HepG2 (cell line): ENCODE measurements around the gene DOCK3. TPM values are rescaled to one million over a fixed set of nuclear protein-coding genes. Genes with fewer than 3 reads are reported as not detected.

Experiments used
- ATAC-seq: fragments of 200-7000 bp; cut with Tn5 transposase; 3 replicates; pipeline ENCODE4 v1.9.1; 2020; ENCODE audit warnings: mild to moderate bottlenecking, moderate library complexity
- BruUV-seq: library from RNA; stranded (reverse); fragments of 400-500 nt; replicated peaks from 2 replicates; lab custom pipeline; 2021; lab: Mats Ljungman, UMichigan
- CTCF ChIA-PET: fragments of 300-600 bp; formaldehyde crosslinking; extraction: SDS; loops from one replicate; lab custom pipeline; 2021; ENCODE audit warnings: low total read pairs, inconsistent platforms, low intra/inter-chr PET ratio; lab: Yijun Ruan, JAX
- POLR2A ChIA-PET: fragments of 350-600 bp; sonication (Branson Sonifier 250); formaldehyde crosslinking; loops from one replicate; lab custom pipeline; 2020; ENCODE audit warnings: antibody characterized with exemption, inconsistent platforms; lab: Yijun Ruan, JAX
- DNase-seq: peaks from one replicate; pipeline ENCODE4 v3.0.0-alpha.2; 2015; ENCODE audit warnings: low spot score
- FAIRE-seq: peaks from 3 replicates; lab custom pipeline; 2011; peaks lifted over from hg19 to GRCh38; lab: Jason Lieb, UNC
- H2AFZ ChIP-seq: one replicate; pipeline ENCODE4 v1.6.1; 2011; ENCODE audit warnings: low read length, inconsistent platforms
- H3K27ac ChIP-seq: fragments of 300-600 bp; 3 replicates; pipeline ENCODE4 v1.8.0; 2011; ENCODE audit warnings: mixed run types, mild to moderate bottlenecking, mixed read lengths, low read length, inconsistent platforms; ENCODE audit not compliant: insufficient read depth; ENCODE audit errors: extremely low read length
- H3K27me3 ChIP-seq, 2 experiments: fragments of 200-600 bp in 1 of 2; 2 replicates in 1 of 2; 3 replicates in 1 of 2; pipeline versions ENCODE4 v1.6.0 to v1.8.0; 2011; ENCODE audit warnings: low read length in 2 of 2, mild to moderate bottlenecking in 2 of 2, moderate library complexity in 2 of 2, inconsistent platforms in 1 of 2; ENCODE audit not compliant: insufficient read depth in 2 of 2, control insufficient read depth in 1 of 2
- H3K36me3 ChIP-seq, 2 experiments: fragments of 200-600 bp in 1 of 2; replicated peaks in 1 of 2; 2 replicates in 1 of 2; 3 replicates in 1 of 2; pipeline versions ENCODE4 v1.5.1 to v1.8.0; 2011; ENCODE audit warnings: low read length in 2 of 2, inconsistent platforms in 1 of 2; ENCODE audit not compliant: insufficient read depth in 2 of 2, control insufficient read depth in 1 of 2
- H3K4me1 ChIP-seq: 2 replicates; pipeline ENCODE4 v1.5.1; 2012; ENCODE audit warnings: low read length, inconsistent platforms; ENCODE audit not compliant: insufficient read depth
- H3K4me2 ChIP-seq: 2 replicates; pipeline ENCODE4 v1.6.0; 2011; ENCODE audit warnings: low read depth, low read length, inconsistent platforms
- H3K4me3 ChIP-seq, 3 experiments: fragments of 200-600 bp in 1 of 3; sonication (generic), shearing (Covaris generic) in 1 of 3; replicated peaks in 1 of 3; 2 replicates each; pipeline ENCODE4 v1.5.1; 2011 to 2016; ENCODE audit warnings: low read length in 3 of 3, inconsistent platforms in 2 of 3, low read depth in 2 of 3, mild to moderate bottlenecking in 2 of 3, control low read depth in 1 of 3, mixed read lengths in 1 of 3; ENCODE audit not compliant: insufficient read depth in 1 of 3
- H3K79me2 ChIP-seq: one replicate; pipeline ENCODE4 v1.6.1; 2011; ENCODE audit warnings: low read length, inconsistent platforms; ENCODE audit not compliant: insufficient read depth
- H3K9ac ChIP-seq: 2 replicates; pipeline ENCODE4 v1.6.0; 2011; ENCODE audit warnings: mild to moderate bottlenecking, low read depth, low read length, inconsistent platforms; ENCODE audit not compliant: insufficient read depth
- H3K9me3 ChIP-seq: 2 replicates; pipeline ENCODE4 v1.5.1; 2012; ENCODE audit warnings: mild to moderate bottlenecking, low read length
- H4K20me1 ChIP-seq: 2 replicates; pipeline ENCODE4 v1.6.0; 2011; ENCODE audit warnings: inconsistent platforms, mild to moderate bottlenecking, low read length, moderate library complexity; ENCODE audit not compliant: insufficient read depth
- BRD4 ChIP-seq: sonication (generic); formaldehyde crosslinking; IDR thresholded peaks from 2 replicates; pipeline ENCODE4 v1.4.0; 2020; ENCODE audit warnings: missing genetic modification reagents
- CREBL2 ChIP-seq: sonication (generic); formaldehyde crosslinking; IDR thresholded peaks from 2 replicates; pipeline ENCODE4 v1.8.1; 2023; ENCODE audit warnings: missing genetic modification reagents, mild to moderate bottlenecking, borderline replicate concordance
- GZF1 ChIP-seq: sonication (generic); formaldehyde crosslinking; IDR thresholded peaks from 2 replicates; pipeline ENCODE4 v1.5.1; 2020; ENCODE audit warnings: mild to moderate bottlenecking, missing genetic modification reagents
- HNRNPUL1 ChIP-seq: fragments of 200-400 bp; formaldehyde crosslinking; IDR thresholded peaks from 2 replicates; pipeline ENCODE4 v1.6.1; 2017; ENCODE audit warnings: low read depth, mild to moderate bottlenecking, low read length, moderate library complexity
- HOMEZ ChIP-seq: IDR thresholded peaks from 2 replicates; pipeline ENCODE4 v1.6.1; 2016; ENCODE audit warnings: low read depth
- HOXA9 ChIP-seq: sonication (generic); formaldehyde crosslinking; IDR thresholded peaks from 2 replicates; pipeline ENCODE4 v1.8.1; 2022; ENCODE audit warnings: missing genetic modification reagents, mild to moderate bottlenecking, moderate library complexity, borderline replicate concordance
- IRX3 ChIP-seq: sonication (generic); formaldehyde crosslinking; IDR thresholded peaks from 2 replicates; pipeline ENCODE4 v1.8.1; 2023; ENCODE audit warnings: mild to moderate bottlenecking, low read depth, missing genetic modification reagents, borderline replicate concordance
- KLF13 ChIP-seq: sonication (generic); formaldehyde crosslinking; IDR thresholded peaks from 2 replicates; pipeline ENCODE4 v1.4.0; 2020; ENCODE audit warnings: mild to moderate bottlenecking, missing genetic modification reagents
- MXD1 ChIP-seq: sonication (generic); formaldehyde crosslinking; IDR thresholded peaks from 2 replicates; pipeline ENCODE4 v1.4.0; 2020; ENCODE audit warnings: mild to moderate bottlenecking, missing genetic modification reagents
- PATZ1 ChIP-seq: sonication (generic); formaldehyde crosslinking; IDR thresholded peaks from 2 replicates; pipeline ENCODE4 v1.4.0; 2020; ENCODE audit warnings: missing genetic modification reagents
- TSC22D2 ChIP-seq: sonication (generic); formaldehyde crosslinking; IDR thresholded peaks from 2 replicates; pipeline ENCODE4 v1.5.1; 2020; ENCODE audit warnings: missing genetic modification reagents, mild to moderate bottlenecking, borderline replicate concordance
- USF2 ChIP-seq, 2 experiments: sonication (generic) in 1 of 2; formaldehyde crosslinking in 1 of 2; IDR thresholded peaks; 2 replicates each; pipeline versions ENCODE4 v1.5.1 to v1.6.1; 2011 to 2020; ENCODE audit warnings: borderline replicate concordance in 1 of 2, low read depth in 1 of 2, low read length in 1 of 2, mild to moderate bottlenecking in 1 of 2, missing genetic modification reagents in 1 of 2, moderate library complexity in 1 of 2
- YEATS4 ChIP-seq: sonication (generic); formaldehyde crosslinking; IDR thresholded peaks from 2 replicates; pipeline ENCODE4 v1.4.0; 2020; ENCODE audit warnings: missing genetic modification reagents, borderline replicate concordance
- ZMYM3 ChIP-seq: sonication (generic); formaldehyde crosslinking; IDR thresholded peaks from 2 replicates; pipeline ENCODE4 v1.5.1; 2020; ENCODE audit warnings: mild to moderate bottlenecking, missing genetic modification reagents
- ZNF34 ChIP-seq: sonication (generic); formaldehyde crosslinking; IDR thresholded peaks from 2 replicates; pipeline ENCODE4 v1.4.0; 2020; ENCODE audit warnings: mild to moderate bottlenecking, missing genetic modification reagents, borderline replicate concordance
- ZNF546 ChIP-seq: sonication (generic); formaldehyde crosslinking; conservative IDR thresholded peaks from 2 replicates; pipeline ENCODE4 v1.8.1; 2023; ENCODE audit warnings: mild to moderate bottlenecking, missing genetic modification reagents
- WGBS: methylation state at CpG from one replicate; pipeline ENCODE4 v1.1.6; 2017; ENCODE audit warnings: low lambda C conversion rate; 5-methylcytosine and 5-hydroxymethylcytosine counted together
- in situ Hi-C: cut with HindIII; loops from 2 replicates; pipeline ENCODE4 v1.10.0; 2017; ENCODE audit warnings: low pct_unique_long_range_greater_than_20kb; ENCODE audit not compliant: extremely low pct_ligation_motif_present
- intact Hi-C: fragments of 100-400 bp; cut with micrococcal nuclease; formaldehyde crosslinking; loops from one replicate; pipeline ENCODE4 v1.10.0; 2022; ENCODE audit not compliant: unreplicated experiment
- polyA plus RNA-seq, 8 experiments: library from polyadenylated mRNA; depleted of rRNA in 3 of 8; stranded (reverse) in 7 of 8; unstranded in 1 of 8; fragments of >200 nt; fragmentation: Illumina TruSeq in 4 of 8; extraction: Trizol in 4 of 8; gene quantifications; 2 replicates each; pipeline versions ENCODE4 v1.2.1 to v1.2.3, GENCODE V29; 2011 to 2016; ENCODE audit warnings: low read depth in 4 of 8, missing spikeins in 1 of 8, mixed read lengths in 1 of 8; ENCODE audit not compliant: insufficient read depth in 1 of 8
- total RNA-seq, 5 experiments: library from RNA; depleted of rRNA; stranded (reverse); fragments of >200 nt; fragmentation: Illumina TruSeq; extraction: Trizol; gene quantifications; 2 replicates each; pipeline ENCODE4 v1.2.3, GENCODE V29; 2016; ENCODE audit warnings: low read depth in 1 of 5

DOCK3 gene
- total and polyA plus RNA-seq, 2 of the 13 experiments (the other 11 are each of a cell fraction or from before 2014, with no cell fraction given): not detected

- in situ Hi-C loops (no loop called here), intact Hi-C loops (loop anchor here (2.0 kb wide), 1 partner anchor 44 kb away; no protein-coding TSS in a partner anchor)
- Histone ChIP-seq H3K4me1 (peaks cover 75% of the 10 kb centered on the region), H3K27me3 (no peaks in the 10 kb centered on the region; a peak in 1 of 5 replicates), H3K79me2 (peaks cover 57% of the 10 kb centered on the region), H3K9me3 (no peaks in the 10 kb centered on the region), H3K9ac (peak within 1 kb of the TSS; percentile 91), H3K4me3 (peak within 1 kb of the TSS; percentile 68 to 89 (median 87)), H3K36me3 (peaks cover 16 to 48% of the 10 kb centered on the region in 2 experiments), H3K27ac (peak within 1 kb of the TSS; percentile 64), H2AFZ (no peak within 1 kb of the TSS), H3K4me2 (peak within 1 kb of the TSS; percentile 93), H4K20me1 (peaks cover 28% of the 10 kb centered on the region)
- ATAC-seq: peak; percentile 89
- no CpG with 5 or more reads among the region's 83 CpGs for WGBS
- CTCF ChIA-PET: interaction anchor here (1.1 kb wide), 2 partner anchors 43 to 290 kb away, joined by 3 read pairs; no protein-coding TSS in a partner anchor
- POLR2A ChIA-PET: no interaction called here
- DNase-seq: peak; percentile 90
- no peak for FAIRE-seq
- no TSS peak for BruUV-seq
- TF ChIP-seq YEATS4 (CRISPR knock-in tag) (peak; percentile 72; the same call in 1 of the 2 replicates), TSC22D2 (no peak), USF2 (IDR thresholded peaks at IDR 0.05; ENCODE audit: low read depth, low read length) (peak; percentile 91), USF2 (CRISPR knock-in tag; IDR thresholded peaks at IDR 0.05; ENCODE audit: borderline replicate concordance) (peak; percentile 91), ZMYM3 (CRISPR knock-in tag) (peak; percentile 43; the same call in 1 of the 2 replicates), KLF13 (CRISPR knock-in tag) (no peak), BRD4 (CRISPR knock-in tag) (peak; percentile 32; the same call in 1 of the 2 replicates), CREBL2 (no peak), MXD1 (peak; percentile 70), HOXA9 (no peak), GZF1 (CRISPR knock-in tag) (no peak), ZNF34 (CRISPR knock-in tag) (0 out of 2 replicates have a peak, but pooled peaks have one; percentile 35), IRX3 (CRISPR knock-in tag) (0 out of 2 replicates have a peak, but pooled peaks have one; percentile 33), HOMEZ (CRISPR knock-in tag) (0 out of 2 replicates have a peak, but pooled peaks have one; percentile 17), ZNF546 (CRISPR knock-in tag) (peak; percentile 62; the same call in 1 of the 2 replicates), PATZ1 (CRISPR knock-in tag) (peak; percentile 36), HNRNPUL1 (no peak)
Observed at GRCh38 chr3:51391075-51391565, 716.4 kb downstream of the DOCK3 start, which contains the start of gene RBM15B. RBM15B (plus strand) TSS chr3:51391285; CDS start chr3:51391400, 115 bp downstream.
